B cell (primary cell): ENCODE results near the gene TMOD3. TPM values are rescaled to one million over a fixed set of nuclear protein-coding genes. Genes with fewer than 3 reads are reported as not detected.

Experiments used
- ATAC-seq: fragments of 200-7000 bp; cut with Tn5 transposase; one replicate; pipeline ENCODE4 v1.10.0; 2021; ENCODE audit warnings: low read depth, mild to moderate bottlenecking, moderate number of reproducible peaks, moderate library complexity
- CTCF ChIA-PET: fragments of 350-600 bp; sonication (Branson Sonifier 250); formaldehyde crosslinking; loops from one replicate; lab custom pipeline; 2021; ENCODE audit warnings: antibody characterized with exemption, inconsistent platforms; lab: Charles Lee
- POLR2A ChIA-PET: fragments of 350-600 bp; sonication (Branson Sonifier 250); formaldehyde crosslinking; loops from one replicate; lab custom pipeline; 2021; ENCODE audit warnings: antibody characterized with exemption; lab: Charles Lee
- DNase-seq: peaks from one replicate; pipeline ENCODE4 v3.0.0; 2013
- H2AFZ ChIP-seq: 2 replicates; pipeline ENCODE4 v1.6.1; 2012; ENCODE audit warnings: mild to moderate bottlenecking, low read depth, low read length; ENCODE audit not compliant: insufficient read depth, poor library complexity, severe bottlenecking
- H3K27ac ChIP-seq, 2 donors: 1 replicate in 1 of 2; 2 replicates in 1 of 2; pipeline ENCODE4 v1.5.1; 2012 to 2013; ENCODE audit warnings: low read length in 2 of 2, mild to moderate bottlenecking in 2 of 2, moderate library complexity in 1 of 2
- H3K27me3 ChIP-seq, 4 experiments: fragments of 200-600 bp in 1 of 4; sonication (generic) in 1 of 4; replicated peaks in 1 of 4; 1 replicate in 2 of 4; 2 replicates in 2 of 4; pipeline versions ENCODE4 v1.6.1 to v1.7.0; 2013 to 2016; ENCODE audit warnings: low read length in 3 of 4, mild to moderate bottlenecking in 2 of 4, mixed read lengths in 1 of 4, moderate library complexity in 1 of 4; ENCODE audit not compliant: insufficient read depth in 4 of 4, control insufficient read depth in 3 of 4; ENCODE audit errors: control extremely low read depth in 1 of 4
- H3K36me3 ChIP-seq, 2 experiments: replicated peaks in 1 of 2; 1 replicate in 1 of 2; 2 replicates in 1 of 2; pipeline versions ENCODE4 v1.6.1 to v1.7.1; 2013; ENCODE audit warnings: low read length in 1 of 2; ENCODE audit not compliant: insufficient read depth in 2 of 2, control insufficient read depth in 1 of 2; ENCODE audit errors: control extremely low read depth in 1 of 2, extremely low read depth in 1 of 2
- H3K4me1 ChIP-seq, 2 donors: fragments of 200-600 bp in 1 of 2; sonication (generic) in 1 of 2; 1 replicate in 1 of 2; 2 replicates in 1 of 2; pipeline versions ENCODE4 v1.5.1 to v1.6.1; 2013 to 2017; ENCODE audit warnings: low read length in 2 of 2; ENCODE audit not compliant: control insufficient read depth in 2 of 2, insufficient read depth in 2 of 2
- H3K4me2 ChIP-seq: replicated peaks from 2 replicates; pipeline ENCODE3; 2012; ENCODE audit warnings: mild to moderate bottlenecking, low read depth, low read length; ENCODE audit not compliant: poor library complexity, severe bottlenecking
- H3K4me3 ChIP-seq, 5 experiments: fragments of 200-600 bp in 1 of 5; sonication (generic) in 1 of 5; 1 replicate in 3 of 5; 2 replicates in 2 of 5; pipeline versions ENCODE4 v1.5.1 to v1.7.0; 2011 to 2016; ENCODE audit warnings: low read length in 4 of 5, mild to moderate bottlenecking in 4 of 5, low read depth in 2 of 5, control low read depth in 1 of 5, moderate library complexity in 1 of 5; ENCODE audit not compliant: insufficient read depth in 1 of 5; ENCODE audit errors: control extremely low read depth in 1 of 5, extremely low read depth in 1 of 5
- H3K79me2 ChIP-seq: fragments of 200-600 bp; sonication (generic); one replicate; pipeline ENCODE4 v1.6.0; 2016; ENCODE audit warnings: low read length; ENCODE audit not compliant: control insufficient read depth, insufficient read depth
- H3K9ac ChIP-seq: fragments of 200-600 bp; sonication (generic); 2 replicates; pipeline ENCODE4 v1.6.1; 2017; ENCODE audit warnings: mild to moderate bottlenecking, low read length, moderate library complexity
- H3K9me3 ChIP-seq, 3 donors: one replicate each; pipeline versions ENCODE4 v1.6.1 to v1.7.1; 2013; ENCODE audit warnings: low read length in 2 of 3; ENCODE audit not compliant: control insufficient read depth in 2 of 3, insufficient read depth in 1 of 3; ENCODE audit errors: control extremely low read depth in 1 of 3
- H4K20me1 ChIP-seq: 2 replicates; pipeline ENCODE4 v1.6.0; 2012; ENCODE audit warnings: mild to moderate bottlenecking, low read length; ENCODE audit not compliant: insufficient read depth, control insufficient read depth, poor library complexity, severe bottlenecking
- H3K27ac Mint-ChIP-seq: one replicate; pipeline ENCODE4 v1.8.0; 2021; ENCODE audit warnings: mixed read lengths
- H3K27me3 Mint-ChIP-seq: one replicate; pipeline ENCODE4 v1.8.0; 2021; ENCODE audit warnings: mixed read lengths
- H3K4me1 Mint-ChIP-seq: one replicate; pipeline ENCODE4 v1.8.0; 2021; ENCODE audit warnings: mixed read lengths
- H3K4me3 Mint-ChIP-seq: one replicate; pipeline ENCODE4 v1.8.0; 2021; ENCODE audit warnings: mixed read lengths
- H3K9me3 Mint-ChIP-seq: one replicate; pipeline ENCODE4 v1.8.0; 2022; ENCODE audit warnings: mixed read lengths; ENCODE audit not compliant: insufficient read depth
- CTCF ChIP-seq: fragments of 200-600 bp; IDR thresholded peaks from one replicate; pipeline ENCODE4 v1.8.0; 2022; ENCODE audit warnings: antibody characterized with exemption, mild to moderate bottlenecking
- EZH2 ChIP-seq: IDR thresholded peaks from 2 replicates; pipeline ENCODE4 v1.6.1; 2012; ENCODE audit warnings: borderline replicate concordance, low read depth, mild to moderate bottlenecking, moderate library complexity, low read length; ENCODE audit not compliant: insufficient read depth, poor library complexity, severe bottlenecking
- WGBS: methylation state at CpG from one replicate; pipeline ENCODE4 v1.1.5; 2013; ENCODE audit warnings: missing lambda C conversion rate; ENCODE audit not compliant: insufficient coverage; 5-methylcytosine and 5-hydroxymethylcytosine counted together
- intact Hi-C: fragments of 100-400 bp; cut with micrococcal nuclease; formaldehyde crosslinking; loops from one replicate; pipeline ENCODE4 v1.10.0; 2022
- polyA plus RNA-seq: library from polyadenylated mRNA; depleted of rRNA; stranded (reverse); fragments of >200 nt; gene quantifications from 2 replicates; pipeline ENCODE4 v1.2.3, GENCODE V29; 2012
- total RNA-seq, 2 donors: library from RNA; stranded (reverse); fragments of 120-200 nt in 1 of 2; gene quantifications; 1 replicate in 1 of 2; 2 replicates in 1 of 2; pipeline versions ENCODE4 v1.2.3 to v1.2.4, GENCODE V29; 2013 to 2022

Gene TMOD3
- total and polyA plus RNA-seq, 2 donors (not counting 1 experiment from before 2014, with no cell fraction given), result 7.2 to 52.1 TPM

- H3K9me3 ChIP-seq, result no peaks in the 10 kb centered on the region
- peak overlapping the region; percentile 54 for H3K4me2 ChIP-seq
- DNase-seq (peak; percentile 34), ATAC-seq (peak; percentile 60)
- peaks cover 63% of the 10 kb centered on the region for H4K20me1 ChIP-seq
- Mint-ChIP-seq H3K9me3 (no peaks in the 10 kb centered on the region), H3K4me1 (peaks cover 77% of the 10 kb centered on the region), H3K4me3 (peak overlapping the region; percentile 57), H3K27ac (peak overlapping the region; percentile 42), H3K27me3 (no peaks in the 10 kb centered on the region)
- intact Hi-C loops, result no loop called here
- H3K27ac ChIP-seq, result peak overlapping the region; percentile 7 to 47
- TF ChIP-seq CTCF (no peak), EZH2 (no peak)
- POLR2A ChIA-PET, result no interaction called here
- H3K4me1 ChIP-seq, result peaks cover 32 to 36% of the 10 kb centered on the region in 2 donors
- peak overlapping the region; percentile 35 for H3K9ac ChIP-seq
- CTCF ChIA-PET, result interaction anchor here (1.9 kb wide), 1 partner anchor 61 kb away, joined by 4 read pairs; no protein-coding TSS in a partner anchor
- H2AFZ ChIP-seq, result peak overlapping the region; percentile 39
- H3K4me3 ChIP-seq, result no peak overlapping the region
- peaks cover 99% of the 10 kb centered on the region for H3K79me2 ChIP-seq
- no CpG with 5 or more reads among the region's 4 CpGs for WGBS
- no peaks in the 10 kb centered on the region for H3K36me3 ChIP-seq
- H3K27me3 ChIP-seq, result no peaks in the 10 kb centered on the region
Observed at GRCh38 chr15:51837792-51838251, 8.4 kb downstream of the TMOD3 start.

- no CpG with 5 or more reads among the region's 2 CpGs for WGBS
- peak overlapping the region; percentile 39 for H2AFZ ChIP-seq
- no peaks in the 10 kb centered on the region for H3K27me3 ChIP-seq
- TF ChIP-seq EZH2 (no peak), CTCF (no peak)
- peaks cover 79% of the 10 kb centered on the region for H3K4me1 Mint-ChIP-seq
- peak overlapping the region; percentile 54 for H3K4me2 ChIP-seq
- H3K36me3 ChIP-seq, result no peaks in the 10 kb centered on the region
- H3K4me3 ChIP-seq, result no peak overlapping the region
- peaks cover 63% of the 10 kb centered on the region for H4K20me1 ChIP-seq
- H3K4me1 ChIP-seq, result peaks cover 36 to 40% of the 10 kb centered on the region in 2 donors
- H3K27ac ChIP-seq, result peak overlapping the region in 1 of 2 donors; percentile 47
- intact Hi-C loops, result no loop called here
- H3K27ac Mint-ChIP-seq, result no peak overlapping the region
- ATAC-seq, result no peak
- H3K27me3 Mint-ChIP-seq, result no peaks in the 10 kb centered on the region
- peak overlapping the region; percentile 35 for H3K9ac ChIP-seq
- H3K4me3 Mint-ChIP-seq, result peak overlapping the region; percentile 57
- ChIA-PET POLR2A (no interaction called here), CTCF (interaction anchor here (1.9 kb wide), 1 partner anchor 62 kb away, joined by 4 read pairs; no protein-coding TSS in a partner anchor)
- H3K79me2 ChIP-seq, result peaks cover 99% of the 10 kb centered on the region
- no peaks in the 10 kb centered on the region for H3K9me3 Mint-ChIP-seq
- H3K9me3 ChIP-seq, result no peaks in the 10 kb centered on the region
- DNase-seq, result no peak
Observed at GRCh38 chr15:51838270-51838669, 8.8 kb downstream of the TMOD3 start.
